ENCODE results near the gene VDAC1. TPM values are rescaled to one million over a fixed set of nuclear protein-coding genes. Genes with fewer than 3 reads are reported as not detected.

The VDAC1 gene
- total RNA-seq, 1 donor from 2014 or later: 186 TPM

- H3K4me1 Mint-ChIP-seq (ENCODE audit: unreplicated experiment): peaks cover 31% of the 10 kb centered on the region
Observed at GRCh38 chr5:133921979-133922378, 82.8 kb downstream of the VDAC1 start.

More at GRCh38 chr5:133921979-133922378, 82.8 kb downstream of the VDAC1 start:
- H3K27me3 Mint-ChIP-seq: peaks cover 46% of the 10 kb centered on the region
- no peak overlapping the region for H3K27ac Mint-ChIP-seq
- no peak for DNase-seq (ENCODE audit: extremely low spot score, unreplicated experiment)
- H3K9me3 Mint-ChIP-seq: no peaks in the 10 kb centered on the region
- H3K36me3 Mint-ChIP-seq: no peaks in the 10 kb centered on the region
- H3K4me3 Mint-ChIP-seq: no peak overlapping the region
- TF ChIP-seq, protein P1, sequence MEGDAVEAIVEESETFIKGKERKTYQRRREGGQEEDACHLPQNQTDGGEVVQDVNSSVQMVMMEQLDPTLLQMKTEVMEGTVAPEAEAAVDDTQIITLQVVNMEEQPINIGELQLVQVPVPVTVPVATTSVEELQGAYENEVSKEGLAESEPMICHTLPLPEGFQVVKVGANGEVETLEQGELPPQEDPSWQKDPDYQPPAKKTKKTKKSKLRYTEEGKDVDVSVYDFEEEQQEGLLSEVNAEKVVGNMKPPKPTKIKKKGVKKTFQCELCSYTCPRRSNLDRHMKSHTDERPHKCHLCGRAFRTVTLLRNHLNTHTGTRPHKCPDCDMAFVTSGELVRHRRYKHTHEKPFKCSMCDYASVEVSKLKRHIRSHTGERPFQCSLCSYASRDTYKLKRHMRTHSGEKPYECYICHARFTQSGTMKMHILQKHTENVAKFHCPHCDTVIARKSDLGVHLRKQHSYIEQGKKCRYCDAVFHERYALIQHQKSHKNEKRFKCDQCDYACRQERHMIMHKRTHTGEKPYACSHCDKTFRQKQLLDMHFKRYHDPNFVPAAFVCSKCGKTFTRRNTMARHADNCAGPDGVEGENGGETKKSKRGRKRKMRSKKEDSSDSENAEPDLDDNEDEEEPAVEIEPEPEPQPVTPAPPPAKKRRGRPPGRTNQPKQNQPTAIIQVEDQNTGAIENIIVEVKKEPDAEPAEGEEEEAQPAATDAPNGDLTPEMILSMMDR (conservative IDR thresholded peaks at IDR 0.05): no peak

Other genes starting within 250 kb of the VDAC1 start
- 47.2 and 49.6 TPM in 2 replicates for gene C5orf15, start 36.4 kb downstream of the VDAC1 start, total RNA-seq (ENCODE audit: low replicate concordance)
- 6.2 and 11.7 TPM in 2 replicates for gene TCF7, start 109.7 kb upstream of the VDAC1 start, total RNA-seq (ENCODE audit: low replicate concordance)
- gene SKP1, start 172.0 kb upstream of the VDAC1 start, total RNA-seq (ENCODE audit: low replicate concordance): 308 and 332 TPM in 2 replicates
- gene PPP2CA, start 221.1 kb upstream of the VDAC1 start, total RNA-seq (ENCODE audit: low replicate concordance): 141 and 152 TPM in 2 replicates